PC-9 (cell line): ENCODE results near the gene SYK.

ENCODE experiments used
- CTCF ChIP-seq: fragments of 200-600 bp; sonication (generic); conservative IDR thresholded peaks from 2 replicates; pipeline ENCODE4 v1.6.1; 2017; ENCODE audit warnings: mixed run types, antibody characterized with exemption, mild to moderate bottlenecking, moderate library complexity
- EZH2 ChIP-seq: fragments of 200-600 bp; sonication (generic); IDR thresholded peaks from 2 replicates; pipeline ENCODE4 v1.8.0; 2017; ENCODE audit warnings: antibody characterized with exemption, low read depth

GRCh38 chr9:90874194-90874593, 72.6 kb downstream of the SYK start:
- no peak for TF ChIP-seq EZH2
- TF ChIP-seq CTCF = no peak
